Gastroesophageal sphincter (tissue), 3 donors: Measurements from ENCODE around the gene CD55.

Experiments used
- EP300 ChIP-seq: sonication (generic); formaldehyde crosslinking; IDR thresholded peaks from one replicate; pipeline ENCODE4 v1.6.1; 2017; ENCODE audit warnings: antibody characterized with exemption, mild to moderate bottlenecking
- POLR2A ChIP-seq, 2 donors: fragments of 450-650 bp; IDR thresholded peaks; one replicate each; pipeline ENCODE4 v1.6.1; 2017; ENCODE audit warnings: antibody characterized with exemption in 2 of 2, mild to moderate bottlenecking in 2 of 2, moderate library complexity in 1 of 2
- POLR2AphosphoS5 ChIP-seq: sonication (generic); formaldehyde crosslinking; IDR thresholded peaks from one replicate; pipeline ENCODE4 v1.6.1; 2017; ENCODE audit warnings: antibody characterized with exemption
- TF ChIP-seq, protein P1 (sequence below), 4 experiments: fragments of 200-600 bp in 2 of 4; fragments of 450-650 bp in 2 of 4; sonication (generic) in 1 of 4; IDR thresholded peaks; one replicate each; pipeline ENCODE4 v1.5.1; 2017 to 2019; ENCODE audit warnings: antibody characterized with exemption in 4 of 4, mild to moderate bottlenecking in 2 of 4, moderate library complexity in 2 of 4

DNA sequence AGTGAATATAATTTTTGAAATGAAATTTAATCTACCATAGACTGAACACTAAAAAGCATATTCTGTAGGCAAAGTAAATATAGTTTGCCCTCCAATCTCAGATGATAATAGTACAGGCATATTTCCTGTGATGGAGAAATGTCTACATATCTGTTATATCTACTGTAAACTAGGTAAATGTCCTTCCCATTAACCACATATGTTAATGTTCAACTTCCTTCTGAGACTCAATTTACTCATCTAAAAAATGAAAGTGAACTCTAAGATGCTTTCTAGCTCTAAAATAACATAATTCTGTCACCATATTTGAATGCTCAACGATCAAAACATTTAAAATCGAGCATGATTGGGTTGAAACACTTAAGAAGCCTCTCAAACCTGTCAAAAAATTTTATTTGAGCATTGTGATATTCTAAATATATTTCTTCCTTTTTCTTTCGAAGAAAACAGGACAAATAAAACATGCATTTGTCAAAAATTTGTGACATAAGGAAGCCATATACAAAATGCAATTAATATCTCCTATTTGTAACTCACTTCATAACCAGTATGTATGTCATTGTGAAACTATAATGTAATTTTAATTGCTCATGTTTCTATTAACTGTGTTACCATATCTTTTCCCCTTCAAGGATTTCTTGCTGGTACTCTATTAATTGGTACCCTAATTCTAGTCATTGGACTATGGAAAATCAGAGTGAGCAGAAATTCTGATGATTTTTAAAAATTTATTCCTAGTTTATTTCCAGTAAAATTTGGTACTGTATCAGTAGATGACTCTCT, 34.2 kb downstream of the CD55 start:
- TF ChIP-seq, protein P1, sequence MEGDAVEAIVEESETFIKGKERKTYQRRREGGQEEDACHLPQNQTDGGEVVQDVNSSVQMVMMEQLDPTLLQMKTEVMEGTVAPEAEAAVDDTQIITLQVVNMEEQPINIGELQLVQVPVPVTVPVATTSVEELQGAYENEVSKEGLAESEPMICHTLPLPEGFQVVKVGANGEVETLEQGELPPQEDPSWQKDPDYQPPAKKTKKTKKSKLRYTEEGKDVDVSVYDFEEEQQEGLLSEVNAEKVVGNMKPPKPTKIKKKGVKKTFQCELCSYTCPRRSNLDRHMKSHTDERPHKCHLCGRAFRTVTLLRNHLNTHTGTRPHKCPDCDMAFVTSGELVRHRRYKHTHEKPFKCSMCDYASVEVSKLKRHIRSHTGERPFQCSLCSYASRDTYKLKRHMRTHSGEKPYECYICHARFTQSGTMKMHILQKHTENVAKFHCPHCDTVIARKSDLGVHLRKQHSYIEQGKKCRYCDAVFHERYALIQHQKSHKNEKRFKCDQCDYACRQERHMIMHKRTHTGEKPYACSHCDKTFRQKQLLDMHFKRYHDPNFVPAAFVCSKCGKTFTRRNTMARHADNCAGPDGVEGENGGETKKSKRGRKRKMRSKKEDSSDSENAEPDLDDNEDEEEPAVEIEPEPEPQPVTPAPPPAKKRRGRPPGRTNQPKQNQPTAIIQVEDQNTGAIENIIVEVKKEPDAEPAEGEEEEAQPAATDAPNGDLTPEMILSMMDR (IDR thresholded peaks at IDR 0.05) = no peak
- TF ChIP-seq EP300 (no peak), POLR2AphosphoS5 (no peak), POLR2A (IDR thresholded peaks at IDR 0.05) (no peak)
